Measurements from ENCODE around the gene AXIN1. TPM values are rescaled to one million over a fixed set of nuclear protein-coding genes. Genes with fewer than 3 reads are reported as not detected.

The AXIN1 gene
- total RNA-seq, 1 experiment from 2014 or later, result 43.7 TPM

DNA sequence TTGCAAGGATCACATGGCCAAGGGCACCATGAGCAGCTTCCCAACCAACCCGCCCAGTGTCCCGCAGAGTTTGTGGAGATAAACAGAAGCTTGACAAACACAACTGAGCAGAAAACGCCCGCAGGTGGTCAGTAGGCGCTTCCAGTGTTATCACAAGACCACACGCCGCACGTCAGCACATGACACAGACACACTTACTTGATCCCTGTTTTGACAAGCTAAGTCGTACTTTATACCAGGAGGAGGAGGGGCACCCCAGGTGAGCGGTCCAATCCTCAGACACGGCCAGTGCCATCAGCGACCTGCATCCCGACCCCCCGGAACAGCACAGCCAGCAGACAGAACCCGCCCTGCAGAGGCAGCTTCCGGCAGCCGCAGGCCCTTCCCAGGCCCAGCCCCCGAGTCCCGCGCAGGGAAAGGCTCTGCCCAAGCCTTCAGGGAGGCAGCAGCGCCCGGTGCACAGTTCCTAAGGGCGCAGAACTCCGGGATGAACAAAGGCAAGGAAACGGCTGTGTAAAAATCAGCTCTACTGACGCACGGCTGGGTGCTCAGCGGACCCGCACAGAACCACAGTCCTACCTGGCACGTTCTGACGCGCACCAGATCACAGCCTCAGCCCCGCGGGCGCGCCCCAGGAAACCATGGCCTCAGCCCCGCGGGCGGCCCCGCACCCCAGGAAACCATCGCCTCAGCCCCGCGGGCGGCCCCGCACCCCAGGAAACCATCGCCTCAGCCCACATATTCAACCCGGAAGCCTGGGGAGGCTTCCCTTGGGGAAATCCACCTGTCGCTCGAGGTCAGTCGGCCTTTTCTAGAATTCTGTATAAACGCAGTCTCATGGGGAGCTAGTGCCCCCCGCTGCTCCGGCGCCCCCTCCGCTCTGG, 27.8 kb downstream of the AXIN1 start:
- H3K36me3 Mint-ChIP-seq (ENCODE audit: insufficient read depth, unreplicated experiment), result peaks cover 8% of the 10 kb centered on the region
- intact Hi-C loops (cut with micrococcal nuclease), result no loop called here
- H3K27me3 Mint-ChIP-seq (ENCODE audit: insufficient read depth, unreplicated experiment), result no peaks in the 10 kb centered on the region
- no peak for DNase-seq (ENCODE audit: unreplicated experiment)
- POLR2A ChIA-PET, result no interaction called here
- H3K27ac Mint-ChIP-seq (ENCODE audit: low read depth, unreplicated experiment), result no peak overlapping the region
- TF ChIP-seq, protein P1, sequence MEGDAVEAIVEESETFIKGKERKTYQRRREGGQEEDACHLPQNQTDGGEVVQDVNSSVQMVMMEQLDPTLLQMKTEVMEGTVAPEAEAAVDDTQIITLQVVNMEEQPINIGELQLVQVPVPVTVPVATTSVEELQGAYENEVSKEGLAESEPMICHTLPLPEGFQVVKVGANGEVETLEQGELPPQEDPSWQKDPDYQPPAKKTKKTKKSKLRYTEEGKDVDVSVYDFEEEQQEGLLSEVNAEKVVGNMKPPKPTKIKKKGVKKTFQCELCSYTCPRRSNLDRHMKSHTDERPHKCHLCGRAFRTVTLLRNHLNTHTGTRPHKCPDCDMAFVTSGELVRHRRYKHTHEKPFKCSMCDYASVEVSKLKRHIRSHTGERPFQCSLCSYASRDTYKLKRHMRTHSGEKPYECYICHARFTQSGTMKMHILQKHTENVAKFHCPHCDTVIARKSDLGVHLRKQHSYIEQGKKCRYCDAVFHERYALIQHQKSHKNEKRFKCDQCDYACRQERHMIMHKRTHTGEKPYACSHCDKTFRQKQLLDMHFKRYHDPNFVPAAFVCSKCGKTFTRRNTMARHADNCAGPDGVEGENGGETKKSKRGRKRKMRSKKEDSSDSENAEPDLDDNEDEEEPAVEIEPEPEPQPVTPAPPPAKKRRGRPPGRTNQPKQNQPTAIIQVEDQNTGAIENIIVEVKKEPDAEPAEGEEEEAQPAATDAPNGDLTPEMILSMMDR (IDR thresholded peaks at IDR 0.05; ENCODE audit: unreplicated experiment), result no peak
- H3K9me3 Mint-ChIP-seq (ENCODE audit: unreplicated experiment), result no peaks in the 10 kb centered on the region
- H3K4me3 Mint-ChIP-seq (ENCODE audit: unreplicated experiment), result no peak overlapping the region
- no peaks in the 10 kb centered on the region for H3K4me1 Mint-ChIP-seq (ENCODE audit: insufficient read depth, unreplicated experiment)
- BruUV-seq (replicated peaks), result no TSS peak
- CTCF ChIA-PET, result interaction anchor here (0.6 to 0.8 kb wide), 2 partner anchors 37 to 1615 kb away, joined by 3 read pairs; no protein-coding TSS in a partner anchor

DNA sequence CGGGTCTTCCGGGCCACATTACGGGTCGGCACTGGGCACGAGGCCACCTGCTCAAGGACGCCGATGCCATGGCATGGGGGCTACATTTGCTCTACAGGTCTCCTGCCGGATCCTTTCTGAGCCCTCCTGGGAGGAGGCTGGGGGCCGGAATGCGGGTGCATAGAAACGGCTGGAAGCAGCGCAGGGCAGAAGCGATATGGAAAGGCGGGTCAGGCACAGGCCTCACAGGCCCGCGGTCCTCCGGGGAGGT, 28.4 kb downstream of the AXIN1 start:
- TF ChIP-seq, protein P1 (IDR thresholded peaks at IDR 0.05; ENCODE audit: unreplicated experiment), result no peak
- ChIA-PET CTCF (interaction anchor here (0.8 kb wide), 1 partner anchor 38 kb away, joined by 3 read pairs; no protein-coding TSS in a partner anchor), POLR2A (no interaction called here)
- intact Hi-C loops (cut with micrococcal nuclease), result no loop called here
- Mint-ChIP-seq H3K9me3 (ENCODE audit: unreplicated experiment) (no peaks in the 10 kb centered on the region), H3K4me3 (ENCODE audit: unreplicated experiment) (no peak overlapping the region), H3K27ac (ENCODE audit: low read depth, unreplicated experiment) (no peak overlapping the region), H3K36me3 (ENCODE audit: insufficient read depth, unreplicated experiment) (peaks cover 8% of the 10 kb centered on the region), H3K4me1 (ENCODE audit: insufficient read depth, unreplicated experiment) (no peaks in the 10 kb centered on the region), H3K27me3 (ENCODE audit: insufficient read depth, unreplicated experiment) (no peaks in the 10 kb centered on the region)
- DNase-seq (ENCODE audit: unreplicated experiment), result no peak
- no TSS peak for BruUV-seq (replicated peaks)

DNA sequence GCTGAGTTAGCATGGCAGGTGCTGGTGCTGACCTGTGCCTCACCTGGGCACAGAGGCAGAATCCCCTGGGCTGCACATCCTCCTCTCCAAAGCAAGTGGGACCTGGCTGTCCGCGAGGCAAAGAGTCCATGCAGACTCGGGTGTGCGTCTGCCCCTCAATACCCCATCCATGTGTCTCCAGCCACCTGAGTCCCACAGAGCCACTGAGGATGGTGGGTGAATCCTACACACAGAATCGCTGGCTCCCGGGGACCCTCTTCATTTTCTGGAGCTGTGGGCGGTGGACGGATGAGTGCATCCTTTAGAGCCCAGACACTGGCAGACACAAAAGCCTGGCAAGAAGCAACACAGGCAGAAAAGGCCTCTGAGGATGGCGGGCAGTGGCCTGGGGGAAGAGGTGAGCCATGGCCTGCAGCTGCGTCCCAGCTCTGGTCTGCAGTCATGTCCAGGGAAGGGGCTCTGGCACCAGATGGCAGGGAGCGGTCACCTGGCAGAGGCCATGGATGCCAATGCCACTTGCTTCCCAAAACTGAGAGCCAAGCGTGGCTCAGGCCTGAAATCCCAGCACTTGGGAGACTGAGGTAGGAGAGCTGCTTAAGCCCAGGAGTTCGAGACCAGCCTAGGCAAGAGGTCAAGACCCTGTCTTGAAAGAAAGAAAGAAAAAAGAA, 29.9 kb downstream of the AXIN1 start:
- Mint-ChIP-seq H3K27me3 (ENCODE audit: insufficient read depth, unreplicated experiment) (no peaks in the 10 kb centered on the region), H3K4me1 (ENCODE audit: insufficient read depth, unreplicated experiment) (no peaks in the 10 kb centered on the region), H3K36me3 (ENCODE audit: insufficient read depth, unreplicated experiment) (peaks cover 14% of the 10 kb centered on the region), H3K4me3 (ENCODE audit: unreplicated experiment) (no peak overlapping the region), H3K9me3 (ENCODE audit: unreplicated experiment) (no peaks in the 10 kb centered on the region), H3K27ac (ENCODE audit: low read depth, unreplicated experiment) (peak overlapping the region; percentile 35)
- no TSS peak for BruUV-seq (replicated peaks)
- ChIA-PET CTCF (interaction anchor here (0.6 kb wide), 1 partner anchor 203 kb away, joined by 3 read pairs; no protein-coding TSS in a partner anchor), POLR2A (no interaction called here)
- TF ChIP-seq, protein P1 (IDR thresholded peaks at IDR 0.05; ENCODE audit: unreplicated experiment), result no peak
- intact Hi-C loops (cut with micrococcal nuclease), result no loop called here
- DNase-seq (ENCODE audit: unreplicated experiment), result no peak

DNA sequence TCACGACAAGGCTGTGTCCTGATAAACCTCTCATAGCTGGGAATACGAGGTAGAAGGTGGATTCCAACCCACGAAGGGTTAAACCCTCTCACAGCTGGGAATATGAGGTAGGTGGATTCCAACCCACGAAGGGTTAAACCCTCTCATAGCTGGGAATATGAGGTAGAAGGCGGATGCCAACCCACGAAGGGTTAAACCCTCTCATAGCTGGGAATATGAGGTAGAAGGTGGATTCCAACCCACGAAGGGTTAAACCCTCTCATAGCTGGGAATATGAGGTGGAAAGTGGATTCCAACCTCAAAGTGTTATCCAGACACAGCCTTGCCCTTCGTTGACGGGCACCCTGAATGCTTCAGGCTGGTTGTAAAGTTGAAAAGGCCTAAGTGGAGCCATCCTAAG, 31.0 kb downstream of the AXIN1 start:
- peaks cover 14% of the 10 kb centered on the region for H3K36me3 Mint-ChIP-seq (ENCODE audit: insufficient read depth, unreplicated experiment)
- no peak overlapping the region for H3K27ac Mint-ChIP-seq (ENCODE audit: low read depth, unreplicated experiment)
- TF ChIP-seq, protein P1 (IDR thresholded peaks at IDR 0.05; ENCODE audit: unreplicated experiment), result no peak
- ChIA-PET CTCF (no interaction called here), POLR2A (no interaction called here)
- H3K9me3 Mint-ChIP-seq (ENCODE audit: unreplicated experiment), result no peaks in the 10 kb centered on the region
- H3K27me3 Mint-ChIP-seq (ENCODE audit: insufficient read depth, unreplicated experiment), result no peaks in the 10 kb centered on the region
- intact Hi-C loops (cut with micrococcal nuclease), result no loop called here
- no peak for DNase-seq (ENCODE audit: unreplicated experiment)
- H3K4me3 Mint-ChIP-seq (ENCODE audit: unreplicated experiment), result no peak overlapping the region
- H3K4me1 Mint-ChIP-seq (ENCODE audit: insufficient read depth, unreplicated experiment), result no peaks in the 10 kb centered on the region
- no TSS peak for BruUV-seq (replicated peaks)
